Gastrocnemius medialis (tissue), 4 donors: Measurements from ENCODE around the gene SOHLH1. TPM values are rescaled to one million over a fixed set of nuclear protein-coding genes. Genes with fewer than 3 reads are reported as not detected.
A peak's percentile ranks its signal among the peaks of the same experiment; 100 is the strongest.

Source experiments
- ATAC-seq, 2 donors: fragments of 150-250 bp; one replicate each; pipeline ENCODE4 v1.9.1; 2016
- DNase-seq, 2 donors: peaks; one replicate each; pipeline ENCODE4 v3.0.0-alpha.2; 2019
- H3K27ac ChIP-seq, 4 donors: fragments of 200-600 bp; sonication (generic); 1 replicate in 1 of 4; 2 replicates in 3 of 4; pipeline ENCODE4 v1.5.1; 2016 to 2018; ENCODE audit warnings: mild to moderate bottlenecking in 2 of 4, moderate library complexity in 1 of 4
- H3K27me3 ChIP-seq, 3 donors: fragments of 200-600 bp; sonication (generic) in 2 of 3; 1 replicate in 1 of 3; 2 replicates in 2 of 3; pipeline versions ENCODE4 v1.5.1 to v1.6.0; 2016 to 2019; ENCODE audit warnings: mild to moderate bottlenecking in 1 of 3, moderate library complexity in 1 of 3
- H3K36me3 ChIP-seq, 2 donors: fragments of 200-600 bp; sonication (generic) in 1 of 2; one replicate each; pipeline ENCODE4 v1.5.1; 2017 to 2018
- H3K4me1 ChIP-seq, 2 donors: fragments of 200-600 bp; sonication (generic) in 1 of 2; one replicate each; pipeline ENCODE4 v1.5.1; 2016 to 2017; ENCODE audit warnings: mild to moderate bottlenecking in 2 of 2
- H3K4me3 ChIP-seq, 4 donors: fragments of 200-600 bp; sonication (generic) in 3 of 4; 1 replicate in 1 of 4; 2 replicates in 3 of 4; pipeline ENCODE4 v1.5.1; 2016 to 2019; ENCODE audit warnings: mild to moderate bottlenecking in 2 of 4
- H3K9me3 ChIP-seq, 3 donors: fragments of 200-600 bp; sonication (generic) in 2 of 3; 1 replicate in 1 of 3; 2 replicates in 2 of 3; pipeline ENCODE4 v1.5.1; 2016 to 2019
- CTCF ChIP-seq, 5 experiments: fragments of 450-650 bp in 3 of 5; fragments of 200-600 bp in 2 of 5; sonication (generic) in 2 of 5; IDR thresholded peaks in 4 of 5; conservative IDR thresholded peaks in 1 of 5; 1 replicate in 4 of 5; 2 replicates in 1 of 5; pipeline ENCODE4 v1.5.1; 2016 to 2019; ENCODE audit warnings: antibody characterized with exemption in 5 of 5, mild to moderate bottlenecking in 3 of 5, moderate library complexity in 3 of 5
- POLR2A ChIP-seq, 2 donors: fragments of 450-650 bp; IDR thresholded peaks; one replicate each; pipeline ENCODE4 v1.6.1; 2017; ENCODE audit warnings: antibody characterized with exemption in 2 of 2, mild to moderate bottlenecking in 2 of 2, moderate library complexity in 2 of 2
- in situ Hi-C, 4 donors: fragments of 200-750 bp; cut with MboI; loops; one replicate each; pipeline versions ENCODE4 v1.15.0 to v1.8.0; 2017; ENCODE audit warnings: low sequenced_read_pairs in 4 of 4
- intact Hi-C: fragments of 100-400 bp; cut with DNase I; formaldehyde crosslinking; loops from one replicate; pipeline ENCODE4 v1.15.1; 2023; ENCODE audit warnings: low total_unique reads
- total RNA-seq, 4 donors: library from RNA; depleted of rRNA; stranded (reverse); fragments of >200 nt; gene quantifications; one replicate each; pipeline versions ENCODE4 v1.1.0 to v1.2.3, GENCODE V29; 2016

SOHLH1 gene
- total RNA-seq, 4 donors from 2014 or later = not detected

DNA sequence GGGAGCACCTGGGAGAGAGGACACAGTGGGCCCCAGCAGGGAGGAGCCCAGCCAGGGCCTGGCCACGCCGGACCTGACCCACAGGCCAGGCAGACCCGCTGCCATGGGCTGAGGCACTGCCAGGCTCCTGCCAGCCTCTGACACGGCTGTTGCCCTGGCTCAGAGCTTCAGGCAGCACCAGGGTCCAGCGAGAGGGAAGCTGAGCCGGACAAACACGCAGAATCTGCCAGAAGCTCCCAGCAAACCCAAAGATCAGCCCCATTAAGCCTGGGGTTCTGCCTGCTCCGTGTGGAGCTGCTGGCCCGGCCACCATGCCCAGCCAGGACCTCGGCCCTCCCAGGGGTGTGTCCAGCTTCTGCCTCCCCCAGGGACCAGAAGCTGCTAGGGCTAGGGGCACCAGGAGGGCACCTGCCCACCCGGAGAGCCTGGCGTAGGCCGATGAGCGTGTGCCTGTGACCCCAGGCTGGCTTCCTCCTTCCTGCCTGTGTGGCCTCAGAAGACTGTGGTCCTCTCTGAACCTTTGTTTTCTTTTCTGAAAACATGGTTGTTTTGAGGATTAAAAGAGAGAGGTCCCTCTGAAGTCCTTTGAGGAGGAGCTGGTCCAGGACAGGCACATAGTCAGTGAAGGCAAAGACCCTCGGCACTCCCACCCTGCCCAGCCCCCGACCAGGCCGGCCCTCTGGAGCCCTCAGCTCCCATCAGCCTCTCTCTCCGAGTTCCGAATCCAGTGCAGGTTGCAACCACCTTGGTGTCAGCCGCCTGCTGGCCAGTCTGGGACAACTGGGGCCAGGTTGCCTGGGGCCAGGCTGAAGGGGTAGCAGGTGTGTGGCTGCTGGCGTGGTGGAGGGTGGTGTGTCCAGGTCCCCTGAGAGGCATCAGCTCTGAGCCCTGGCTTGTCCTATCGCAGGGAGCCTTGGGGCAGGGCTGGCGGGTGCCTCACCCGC is 42.3 kb upstream of the SOHLH1 start:
- no peak for DNase-seq
- no peak for ATAC-seq
- intact Hi-C loops (no loop called here), in situ Hi-C loops (no loop called here)
- Histone ChIP-seq H3K27me3 (no peaks in the 10 kb centered on the region), H3K27ac (peak overlapping the region in 2 of 4 donors; percentile 40 to 55), H3K36me3 (no peaks in the 10 kb centered on the region), H3K9me3 (no peaks in the 10 kb centered on the region), H3K4me3 (no peak overlapping the region), H3K4me1 (peaks cover 22 to 34% of the 10 kb centered on the region in 2 donors)
- TF ChIP-seq CTCF (IDR thresholded peaks at IDR 0.05 in 4 of 5, conservative IDR thresholded peaks at IDR 0.05 in 1 of 5) (no peak), POLR2A (IDR thresholded peaks at IDR 0.05) (no peak)

DNA sequence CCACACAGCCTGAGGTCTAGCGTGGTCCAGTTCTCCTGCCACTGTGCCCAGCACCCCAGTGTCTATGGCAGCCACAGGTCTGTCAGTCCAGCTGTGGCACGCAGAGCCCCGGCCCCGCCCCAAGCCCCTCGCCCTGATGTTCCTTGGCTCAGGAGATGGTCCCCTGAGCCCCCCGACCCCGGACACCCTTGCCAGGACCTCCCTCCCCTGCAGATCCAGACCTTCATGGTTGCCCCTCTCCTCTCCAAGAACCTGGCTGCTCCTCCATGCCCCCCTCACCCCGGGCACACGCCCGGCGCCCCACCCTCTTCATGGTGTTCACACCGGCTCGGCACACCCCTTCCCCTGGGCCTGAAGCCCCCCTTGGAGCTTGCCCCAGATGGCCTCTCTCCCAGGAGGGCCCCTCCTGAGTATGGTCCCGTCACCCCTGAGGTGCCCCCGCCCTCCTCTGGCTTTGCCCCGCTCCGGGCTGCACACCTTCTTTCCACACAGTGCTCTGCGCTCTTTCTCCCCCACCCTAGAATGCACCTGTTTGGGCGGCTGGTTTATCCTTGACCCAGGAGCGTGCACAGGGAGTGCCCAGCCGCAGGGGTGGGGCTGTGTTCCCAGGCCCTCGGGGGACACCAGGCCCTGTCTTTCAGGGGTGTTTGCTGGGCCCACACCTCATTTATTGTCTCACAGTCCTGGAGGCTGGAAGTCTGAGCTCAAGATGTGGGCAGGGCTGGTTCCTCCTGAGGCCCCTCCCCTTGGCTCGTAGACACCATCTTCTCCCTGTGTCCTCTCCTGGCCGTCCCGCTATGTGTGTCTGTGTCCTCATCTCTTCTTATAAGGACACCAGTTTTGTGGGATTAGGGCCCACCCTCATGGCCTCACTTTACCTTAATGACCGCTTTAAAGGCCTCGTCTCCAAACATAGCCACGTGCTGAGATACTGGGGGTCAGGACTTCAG is 40.3 kb upstream of the SOHLH1 start:
- H3K4me1 ChIP-seq = peaks cover 12 to 17% of the 10 kb centered on the region in 2 donors
- no peaks in the 10 kb centered on the region for H3K36me3 ChIP-seq
- H3K9me3 ChIP-seq = no peaks in the 10 kb centered on the region
- intact Hi-C loops (no loop called here), in situ Hi-C loops (no loop called here)
- no peak for TF ChIP-seq POLR2A (IDR thresholded peaks at IDR 0.05)
- TF ChIP-seq CTCF (IDR thresholded peaks at IDR 0.05 in 4 of 5, conservative IDR thresholded peaks at IDR 0.05 in 1 of 5) = no peak
- no peak overlapping the region for H3K27ac ChIP-seq
- no peak for ATAC-seq
- no peak overlapping the region for H3K4me3 ChIP-seq
- no peak for DNase-seq
- H3K27me3 ChIP-seq = peaks cover 0 to 15% (median 8%) of the 10 kb centered on the region in 3 donors

DNA sequence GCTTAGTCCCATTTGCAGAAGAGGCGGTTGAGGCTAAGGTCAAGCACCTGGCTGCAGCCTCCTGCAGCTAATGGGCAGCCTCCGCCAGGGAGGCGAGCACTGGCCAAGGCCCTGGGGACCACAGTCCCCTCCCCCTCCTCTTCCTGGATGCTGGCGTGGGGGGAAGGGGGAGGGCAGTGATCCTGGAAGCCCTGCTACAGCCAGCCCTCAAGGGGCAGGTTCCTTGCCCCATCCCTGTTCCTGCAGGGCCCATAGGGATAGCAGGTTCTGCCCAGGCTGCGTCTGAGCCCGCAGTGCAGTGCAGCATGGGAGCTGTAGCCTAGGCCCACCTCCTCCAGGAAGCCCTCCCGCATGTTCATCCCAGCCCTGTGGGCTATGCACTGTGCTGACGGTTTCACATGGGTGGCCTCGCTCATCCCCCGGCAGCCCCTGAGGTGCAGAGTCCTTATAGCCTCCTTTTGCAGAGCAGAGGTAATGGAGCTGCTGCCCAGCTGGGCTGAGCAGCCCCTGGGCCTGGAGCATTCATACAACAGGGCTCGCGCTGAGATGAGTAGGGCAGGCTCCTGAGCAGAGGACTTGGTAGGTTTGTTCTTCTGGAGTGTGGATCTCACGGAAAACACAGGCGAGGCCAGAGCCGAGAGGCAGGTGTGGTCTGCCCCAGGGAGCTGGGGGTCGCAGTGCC is 38.7 kb upstream of the SOHLH1 start:
- ATAC-seq = no peak
- intact Hi-C loops = no loop called here
- Histone ChIP-seq H3K36me3 (no peaks in the 10 kb centered on the region), H3K4me3 (no peak overlapping the region), H3K27me3 (peaks cover 0 to 15% (median 8%) of the 10 kb centered on the region in 3 donors), H3K9me3 (no peaks in the 10 kb centered on the region), H3K27ac (no peak overlapping the region), H3K4me1 (peaks cover 0 to 4% of the 10 kb centered on the region in 2 donors)
- in situ Hi-C loops = no loop called here
- no peak for DNase-seq
- TF ChIP-seq POLR2A (IDR thresholded peaks at IDR 0.05) (no peak), CTCF (IDR thresholded peaks at IDR 0.05 in 4 of 5, conservative IDR thresholded peaks at IDR 0.05 in 1 of 5) (no peak)

DNA sequence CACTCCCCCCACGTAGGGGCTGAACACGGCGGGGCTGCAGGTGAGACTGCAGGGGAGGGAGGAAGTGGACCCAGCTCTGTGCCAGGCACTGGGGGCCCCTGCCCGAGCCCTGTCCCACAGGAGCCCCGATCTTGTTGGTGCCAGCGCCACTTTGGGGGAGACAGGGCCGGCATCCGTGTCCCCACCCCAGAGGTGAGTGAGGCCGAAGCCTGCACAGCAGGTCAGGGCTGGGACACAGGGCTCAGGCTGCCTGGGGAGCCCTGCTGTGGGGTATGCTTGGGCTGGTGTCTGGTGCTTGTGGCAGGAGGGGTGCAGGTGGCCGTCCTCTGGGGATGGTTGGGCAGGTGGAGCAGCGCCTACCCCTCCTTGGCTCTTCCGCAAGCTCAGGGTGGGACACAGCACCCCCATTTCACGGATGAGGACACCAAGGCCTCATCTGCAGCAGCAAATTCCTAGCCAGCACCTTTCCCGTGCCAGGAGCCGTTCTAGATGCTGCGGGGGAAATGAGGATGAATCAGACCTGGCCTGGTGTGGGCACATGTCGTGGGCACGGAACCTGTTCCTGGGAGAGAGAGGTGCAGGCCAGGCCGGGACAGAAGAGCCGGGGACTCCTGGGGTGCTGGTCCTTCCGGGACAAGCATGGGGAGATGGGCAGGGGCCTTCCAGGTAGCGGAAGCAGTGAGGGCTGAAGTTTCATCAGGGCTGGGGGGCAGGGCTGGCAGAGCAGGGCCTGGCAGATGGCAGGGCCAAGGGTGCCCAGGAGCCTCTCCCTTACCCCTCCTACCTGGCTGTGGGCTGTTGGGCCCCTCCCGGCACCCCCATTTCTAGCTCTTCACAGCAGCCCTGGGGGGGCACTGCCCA is 37.9 kb upstream of the SOHLH1 start:
- TF ChIP-seq CTCF (IDR thresholded peaks at IDR 0.05 in 4 of 5, conservative IDR thresholded peaks at IDR 0.05 in 1 of 5) (no peak), POLR2A (IDR thresholded peaks at IDR 0.05) (no peak)
- Histone ChIP-seq H3K4me3 (no peak overlapping the region), H3K4me1 (peaks cover 0 to 4% of the 10 kb centered on the region in 2 donors), H3K9me3 (no peaks in the 10 kb centered on the region), H3K27ac (no peak overlapping the region), H3K36me3 (no peaks in the 10 kb centered on the region), H3K27me3 (peaks cover 0 to 15% (median 8%) of the 10 kb centered on the region in 3 donors)
- intact Hi-C loops (no loop called here), in situ Hi-C loops (no loop called here)
- DNase-seq = no peak
- ATAC-seq = no peak
